Choroid plexus epithelial cell (primary cell): ENCODE results near the gene PRPF40A.

ENCODE experiments used
- DNase-seq: peaks from one replicate; pipeline ENCODE4 v3.0.0-alpha.2; 2010; ENCODE audit warnings: low read depth
- H3K4me3 ChIP-seq: 2 replicates; pipeline ENCODE4 v1.5.1; 2011; ENCODE audit warnings: low read depth, mild to moderate bottlenecking, control low read depth, low read length, moderate library complexity
- CTCF ChIP-seq: conservative IDR thresholded peaks from 2 replicates; pipeline ENCODE4 v1.5.1; 2011; ENCODE audit warnings: low read depth, mild to moderate bottlenecking, control low read depth, inconsistent platforms, low read length, moderate library complexity

PRPF40A gene

GRCh38 chr2:152651834-152652233, 65.4 kb downstream of the PRPF40A start:
- TF ChIP-seq CTCF, result no peak
- no peak for DNase-seq
- no peak overlapping the region for H3K4me3 ChIP-seq

GRCh38 chr2:152650768-152651371, 66.4 kb downstream of the PRPF40A start:
- no peak overlapping the region for H3K4me3 ChIP-seq
- DNase-seq, result no peak
- TF ChIP-seq CTCF, result no peak

- no peak overlapping the region for H3K4me3 ChIP-seq
- DNase-seq, result no peak
- no peak for TF ChIP-seq CTCF
Observed at GRCh38 chr2:152649997-152650396, 67.3 kb downstream of the PRPF40A start.

GRCh38 chr2:152648336-152648735, 68.9 kb downstream of the PRPF40A start:
- DNase-seq, result peak; percentile 52
- peak; percentile 41 for TF ChIP-seq CTCF
- no peak overlapping the region for H3K4me3 ChIP-seq

- peak; percentile 23 for DNase-seq
- no peak for TF ChIP-seq CTCF
Observed at GRCh38 chr2:152647552-152647951, 69.7 kb downstream of the PRPF40A start.

GRCh38 chr2:152646775-152647174, 70.5 kb downstream of the PRPF40A start:
- TF ChIP-seq CTCF, result no peak
- no peak overlapping the region for H3K4me3 ChIP-seq
- DNase-seq, result peak; percentile 91

More at GRCh38 chr2:152647552-152647951, 69.7 kb downstream of the PRPF40A start:
- H3K4me3 ChIP-seq, result no peak overlapping the region

- DNase-seq, result no peak
- TF ChIP-seq CTCF, result no peak
- no peak overlapping the region for H3K4me3 ChIP-seq
Observed at GRCh38 chr2:152646264-152646663, 71.0 kb downstream of the PRPF40A start.
